ENCODE data around the gene PHF13.
"Not testable (repeated sequence)": the region's sequence is repeated elsewhere in the genome, so short reads cannot be mapped to it uniquely, and the experiment has no call there.

The PHF13 gene

GRCh38 chr1:6628971-6629479 is 15.5 kb downstream of the PHF13 start:
- no peak for DNase-seq (ENCODE audit: low read depth, low spot score)

GRCh38 chr1:6630027-6630426 is 16.5 kb downstream of the PHF13 start:
- DNase-seq (ENCODE audit: low read depth, low spot score), result no peak

GRCh38 chr1:6631058-6631457 is 17.5 kb downstream of the PHF13 start:
- no peak for DNase-seq (ENCODE audit: low read depth, low spot score)

GRCh38 chr1:6632588-6633514 is 19.3 kb downstream of the PHF13 start:
- DNase-seq (ENCODE audit: low read depth, low spot score), result no peak

- no peak for DNase-seq (ENCODE audit: low read depth, low spot score)
These were observed 21.0 kb downstream of the PHF13 start for GRCh38 chr1:6634371-6635052.

GRCh38 chr1:6635161-6635909 is 21.8 kb downstream of the PHF13 start:
- no peak for DNase-seq (ENCODE audit: low read depth, low spot score)

- DNase-seq (ENCODE audit: low read depth, low spot score), result no peak
These were observed 22.6 kb downstream of the PHF13 start for GRCh38 chr1:6635910-6636760.

- DNase-seq (ENCODE audit: low read depth, low spot score), result not testable (repeated sequence)
These were observed 23.2 kb downstream of the PHF13 start for GRCh38 chr1:6636778-6637177.

GRCh38 chr1:6637770-6638169 is 24.2 kb downstream of the PHF13 start:
- DNase-seq (ENCODE audit: low read depth, low spot score), result no peak

GRCh38 chr1:6638226-6638625 is 24.7 kb downstream of the PHF13 start:
- DNase-seq (ENCODE audit: low read depth, low spot score), result no peak

GRCh38 chr1:6640867-6641266 is 27.3 kb downstream of the PHF13 start:
- DNase-seq (ENCODE audit: low read depth, low spot score), result not testable (repeated sequence)

- DNase-seq (ENCODE audit: low read depth, low spot score), result no peak
These were observed 31.5 kb downstream of the PHF13 start for GRCh38 chr1:6645018-6645417.

- DNase-seq (ENCODE audit: low read depth, low spot score), result no peak
These were observed 33.1 kb downstream of the PHF13 start for GRCh38 chr1:6646499-6647148.

GRCh38 chr1:6648556-6648955 is 35.0 kb downstream of the PHF13 start:
- no peak for DNase-seq (ENCODE audit: low read depth, low spot score)

- DNase-seq (ENCODE audit: low read depth, low spot score), result no peak
These were observed 38.4 kb downstream of the PHF13 start for GRCh38 chr1:6651909-6652308.

- DNase-seq (ENCODE audit: low read depth, low spot score), result no peak
These were observed 39.5 kb downstream of the PHF13 start for GRCh38 chr1:6652986-6653385.

GRCh38 chr1:6653436-6654290 is 40.1 kb downstream of the PHF13 start:
- no peak for DNase-seq (ENCODE audit: low read depth, low spot score)

- DNase-seq (ENCODE audit: low read depth, low spot score), result no peak
These were observed 43.6 kb downstream of the PHF13 start for GRCh38 chr1:6657138-6657537.

GRCh38 chr1:6658359-6659060 is 45.0 kb downstream of the PHF13 start:
- DNase-seq (ENCODE audit: low read depth, low spot score), result no peak

Data from iPS DF 19.7 (cell line).